Stimulated activated CD4-positive, alpha-beta T cell treated with anti-CD3 and anti-CD28 coated beads, Interleukin-15, amount 100 ng/mL, for 1 hour (primary cell): ENCODE measurements around the gene PITPNM2.
A peak's percentile ranks its signal among the peaks of the same experiment; 100 is the strongest.
"Not testable (repeated sequence)": the region's sequence is repeated elsewhere in the genome, so short reads cannot be mapped to it uniquely, and the experiment has no call there.

Experiments used
- DNase-seq, 2 donors: peaks; one replicate each; pipeline ENCODE4 v3.0.0-alpha.2; 2020; ENCODE audit warnings: low read depth in 1 of 2, low spot score in 1 of 2

Gene PITPNM2

GRCh38 chr12:123121670-123122069, 29.2 kb downstream of the PITPNM2 start:
- no peak for DNase-seq

- no peak for DNase-seq
Measured at GRCh38 chr12:123120452-123121166, 30.3 kb downstream of the PITPNM2 start.

GRCh38 chr12:123119808-123120207, 31.1 kb downstream of the PITPNM2 start:
- peak in 1 of 2 donors; percentile 13 for DNase-seq

GRCh38 chr12:123118497-123118896, 32.4 kb downstream of the PITPNM2 start:
- no peak for DNase-seq

- no peak for DNase-seq
Measured at GRCh38 chr12:123115409-123116121, 35.3 kb downstream of the PITPNM2 start.

- DNase-seq = no peak
Measured at GRCh38 chr12:123114304-123115083, 36.4 kb downstream of the PITPNM2 start.

- no peak for DNase-seq
Measured at GRCh38 chr12:123113026-123113425, 37.9 kb downstream of the PITPNM2 start.

- no peak for DNase-seq
Measured at GRCh38 chr12:123111498-123112165, 39.3 kb downstream of the PITPNM2 start.

GRCh38 chr12:123109319-123109772, 41.5 kb downstream of the PITPNM2 start:
- DNase-seq = no peak

GRCh38 chr12:123108682-123109066, 42.2 kb downstream of the PITPNM2 start:
- no peak for DNase-seq

- DNase-seq = no peak
Measured at GRCh38 chr12:123107926-123108681, 42.8 kb downstream of the PITPNM2 start.

- peak; percentile 17 to 30 for DNase-seq
Measured at GRCh38 chr12:123106640-123107359, 44.1 kb downstream of the PITPNM2 start.

GRCh38 chr12:123105211-123105826, 45.6 kb downstream of the PITPNM2 start:
- DNase-seq = no peak

GRCh38 chr12:123104809-123105208, 46.1 kb downstream of the PITPNM2 start:
- no peak for DNase-seq

- not testable (repeated sequence) for DNase-seq
Measured at GRCh38 chr12:123104094-123104493, 46.8 kb downstream of the PITPNM2 start.

GRCh38 chr12:123102781-123103503, 47.9 kb downstream of the PITPNM2 start:
- DNase-seq = no peak

- no peak for DNase-seq
Measured at GRCh38 chr12:123102366-123102765, 48.5 kb downstream of the PITPNM2 start.

GRCh38 chr12:123101526-123101925, 49.4 kb downstream of the PITPNM2 start:
- no peak for DNase-seq
